Common myeloid progenitor, CD34-positive (primary cell): Measurements from ENCODE around the gene NXNL1.

Experiments
- CTCF ChIA-PET: fragments of 350-600 bp; sonication (Branson Sonifier 250); formaldehyde crosslinking; loops from one replicate; lab custom pipeline; 2021; ENCODE audit warnings: antibody characterized with exemption; lab: Charles Lee
- POLR2A ChIA-PET: fragments of 350-600 bp; sonication (Branson Sonifier 250); formaldehyde crosslinking; loops from one replicate; lab custom pipeline; 2021; ENCODE audit warnings: antibody characterized with exemption; lab: Charles Lee
- DNase-seq, 3 donors: peaks; one replicate each; pipeline versions ENCODE4 v3.0.0 to v3.0.0-alpha.2; 2013
- H3K27ac ChIP-seq, 2 experiments: 1 replicate in 1 of 2; 2 replicates in 1 of 2; pipeline ENCODE4 v1.7.0; 2013; ENCODE audit warnings: inconsistent platforms in 2 of 2, low read length in 2 of 2, mild to moderate bottlenecking in 2 of 2, low read depth in 1 of 2, moderate library complexity in 1 of 2; ENCODE audit not compliant: severe bottlenecking in 2 of 2, insufficient read depth in 1 of 2, poor library complexity in 1 of 2
- H3K27me3 ChIP-seq, 5 experiments: replicated peaks in 2 of 5; 1 replicate in 3 of 5; 2 replicates in 2 of 5; pipeline versions ENCODE4 v1.6.1 to v1.7.0; 2013; ENCODE audit warnings: low read length in 4 of 5, mild to moderate bottlenecking in 2 of 5, moderate library complexity in 2 of 5, inconsistent platforms in 1 of 5; ENCODE audit not compliant: insufficient read depth in 5 of 5, control insufficient read depth in 4 of 5
- H3K36me3 ChIP-seq, 4 experiments: 1 replicate in 2 of 4; 2 replicates in 2 of 4; pipeline versions ENCODE4 v1.6.1 to v1.7.0; 2013; ENCODE audit warnings: low read length in 3 of 4, control low read depth in 1 of 4, mild to moderate bottlenecking in 1 of 4; ENCODE audit not compliant: control insufficient read depth in 4 of 4, insufficient read depth in 4 of 4
- H3K4me1 ChIP-seq, 4 experiments: 1 replicate in 3 of 4; 2 replicates in 1 of 4; pipeline versions ENCODE4 v1.6.1 to v1.7.1; 2013; ENCODE audit warnings: low read length in 3 of 4, mild to moderate bottlenecking in 3 of 4, control low read depth in 1 of 4, inconsistent platforms in 1 of 4, moderate library complexity in 1 of 4; ENCODE audit not compliant: control insufficient read depth in 4 of 4, insufficient read depth in 4 of 4; ENCODE audit errors: control extremely low read depth in 1 of 4
- H3K4me3 ChIP-seq, 7 experiments: 1 replicate in 4 of 7; 2 replicates in 3 of 7; pipeline versions ENCODE4 v1.5.1 to v1.7.0; 2013; ENCODE audit warnings: mild to moderate bottlenecking in 7 of 7, low read length in 6 of 7, moderate library complexity in 6 of 7, inconsistent platforms in 2 of 7, low read depth in 2 of 7, control low read depth in 1 of 7; ENCODE audit not compliant: insufficient read depth in 4 of 7, control insufficient read depth in 1 of 7; ENCODE audit errors: extremely low read depth in 1 of 7
- H3K9me3 ChIP-seq, 5 experiments: 1 replicate in 4 of 5; 2 replicates in 1 of 5; pipeline versions ENCODE4 v1.6.1 to v1.7.1; 2013; ENCODE audit warnings: low read length in 4 of 5, mild to moderate bottlenecking in 2 of 5, inconsistent platforms in 1 of 5, low read depth in 1 of 5, moderate library complexity in 1 of 5; ENCODE audit not compliant: control insufficient read depth in 4 of 5, insufficient read depth in 2 of 5; ENCODE audit errors: control extremely low read depth in 1 of 5
- WGBS: methylation state at CpG from one replicate; pipeline ENCODE4 v1.1.5; 2013; ENCODE audit not compliant: insufficient coverage; 5-methylcytosine and 5-hydroxymethylcytosine counted together

Gene NXNL1

DNA sequence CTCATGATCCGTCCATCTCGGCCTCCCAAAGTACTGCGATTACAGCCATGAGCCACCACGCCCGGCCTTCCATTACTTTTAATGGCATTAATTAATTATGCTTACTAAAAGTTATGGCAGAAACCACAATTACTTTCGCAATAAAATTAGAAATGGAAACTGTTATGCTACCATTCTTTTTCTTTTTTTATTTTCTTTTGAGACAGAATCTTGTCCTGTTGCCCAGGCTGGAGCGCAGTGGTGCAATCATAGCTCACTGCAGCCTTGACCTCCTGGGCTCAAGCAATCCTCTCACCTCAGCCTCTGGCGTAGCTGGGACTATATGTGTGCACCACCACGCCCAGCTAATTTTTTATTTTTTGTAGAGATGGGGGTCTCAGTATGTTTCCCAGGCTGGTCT is 50.7 kb downstream of the NXNL1 start:
- POLR2A ChIA-PET: no interaction called here
- Histone ChIP-seq H3K27me3 (no peaks in the 10 kb centered on the region), H3K27ac (no peak overlapping the region), H3K4me3 (no peak overlapping the region), H3K9me3 (no peaks in the 10 kb centered on the region), H3K36me3 (peaks cover 0 to 12% (median 4%) of the 10 kb centered on the region in 4 experiments), H3K4me1 (peaks cover 13 to 50% (median 41%) of the 10 kb centered on the region in 4 experiments)
- 95% methylated on average over 4 of the region's 9 CpGs for WGBS
- CTCF ChIA-PET: no interaction called here
- no peak for DNase-seq

- CTCF ChIA-PET: interaction anchor here (1.1 to 2.6 kb wide), 5 partner anchors 11 to 90 kb away, joined by 3 to 17 read pairs (median 4); partner anchors contain the start of gene MVB12A
- 0% methylated on average over 2 of the region's 2 CpGs for WGBS
- POLR2A ChIA-PET: interaction anchor here (3.1 kb wide), 1 partner anchor 13 kb away, joined by 13 read pairs; the partner anchor contains the start of gene MVB12A
- Histone ChIP-seq H3K27me3 (no peaks in the 10 kb centered on the region), H3K4me3 (peak overlapping the region in 6 of 7 experiments; percentile 63 to 79 (median 74)), H3K9me3 (no peaks in the 10 kb centered on the region), H3K27ac (peak overlapping the region in 1 of 2 experiments; percentile 81), H3K36me3 (peaks cover 0 to 9% (median 4%) of the 10 kb centered on the region in 4 experiments), H3K4me1 (peaks cover 11 to 51% (median 41%) of the 10 kb centered on the region in 4 experiments)
- DNase-seq: peak in 1 of 3 donors; percentile 41
These were observed 53.9 kb downstream of the NXNL1 start for GRCh38 chr19:17406887-17407196.

DNA sequence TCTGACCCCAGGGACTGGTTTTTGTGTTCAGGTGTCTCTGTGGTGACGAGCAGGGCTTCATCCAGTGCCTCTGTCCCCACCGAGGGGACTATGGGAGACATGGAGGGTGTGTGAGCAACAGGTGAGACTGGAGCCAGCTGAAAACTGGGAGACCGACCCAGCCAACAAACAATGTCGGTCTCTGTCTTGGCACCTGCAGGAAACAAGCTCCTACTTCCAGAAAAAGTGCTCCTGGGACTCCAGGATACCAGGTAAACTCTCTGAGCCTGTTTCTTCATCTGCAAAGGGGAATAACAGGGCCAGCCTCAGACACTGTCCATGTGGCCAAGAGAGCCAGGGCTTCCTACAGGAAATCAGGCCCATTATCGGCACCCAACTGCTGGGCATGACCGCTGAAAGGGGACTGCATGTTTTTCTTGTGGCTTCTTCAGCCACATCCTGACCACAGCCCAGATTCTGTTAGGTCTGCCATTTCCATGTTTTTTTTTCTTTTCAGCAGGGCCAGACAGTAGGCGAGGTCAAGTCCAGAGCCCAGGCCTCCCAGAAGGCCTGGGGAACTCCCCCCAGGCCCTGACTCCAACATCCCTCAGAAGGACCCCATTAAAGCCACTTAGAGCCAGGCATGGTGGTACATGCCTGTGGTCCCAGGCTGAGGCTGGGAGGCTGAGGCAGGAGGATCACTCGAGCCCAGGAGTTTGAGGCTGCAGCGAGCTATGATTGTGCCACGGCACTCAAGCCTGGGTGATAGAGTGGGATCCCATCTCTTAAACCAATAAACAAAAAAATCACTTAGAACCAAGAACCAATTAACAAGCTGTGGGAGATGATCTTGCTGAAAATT is 54.5 kb downstream of the NXNL1 start:
- Histone ChIP-seq H3K9me3 (no peaks in the 10 kb centered on the region), H3K36me3 (peaks cover 0 to 14% (median 5%) of the 10 kb centered on the region in 4 experiments), H3K4me3 (peak overlapping the region in 6 of 7 experiments; percentile 63 to 79 (median 74)), H3K27ac (peak overlapping the region; percentile 64 to 81), H3K4me1 (peaks cover 11 to 49% (median 40%) of the 10 kb centered on the region in 4 experiments), H3K27me3 (no peaks in the 10 kb centered on the region)
- 2% methylated on average over 6 of the region's 10 CpGs for WGBS
- ChIA-PET POLR2A (interaction anchor here (0.6 to 3.1 kb wide), 2 partner anchors 13 to 316 kb away, joined by 3 to 13 read pairs; partner anchors contain the start of gene MVB12A), CTCF (interaction anchor here (0.9 to 2.6 kb wide), 8 partner anchors 11 to 59 kb away, joined by 3 to 17 read pairs (median 4); partner anchors contain the start of genes CCDC194 and MVB12A)
- DNase-seq: peak; percentile 54 to 86 (median 73)
